HCT116 (cell line): ENCODE measurements around the gene NLRC5. TPM values are rescaled to one million over a fixed set of nuclear protein-coding genes. Genes with fewer than 3 reads are reported as not detected.

Experiments used
- ATAC-seq: fragments of 200-7000 bp; cut with Tn5 transposase; 2 replicates; pipeline ENCODE4 v1.9.1; 2020; ENCODE audit warnings: mild to moderate bottlenecking, moderate library complexity
- BruUV-seq: library from RNA; stranded (reverse); fragments of 400-500 nt; replicated peaks from 2 replicates; lab custom pipeline; 2021; lab: Mats Ljungman, UMichigan
- CTCF ChIA-PET: fragments of 300-600 bp; sonication (Branson Sonifier 250); formaldehyde crosslinking; loops from one replicate; lab custom pipeline; 2021; ENCODE audit warnings: antibody characterized with exemption; lab: Charles Lee
- POLR2A ChIA-PET: fragments of 300-600, 350-600 bp; sonication (Branson Sonifier 250); formaldehyde crosslinking; loops from one replicate; lab custom pipeline; 2021; ENCODE audit warnings: antibody characterized with exemption; lab: Charles Lee
- RAD21 ChIA-PET, 2 experiments: fragments of 300-600 bp; sonication (Branson Sonifier 250); formaldehyde crosslinking; loops; one replicate each; lab custom pipeline; 2023; ENCODE audit warnings: low total read pairs in 2 of 2; ENCODE audit not compliant: uncharacterized antibody in 2 of 2, unreplicated experiment in 2 of 2, low non-redundant PET in 1 of 2; lab: Charles Lee
- DNase-seq: peaks from one replicate; pipeline ENCODE4 v3.0.0-alpha.2; 2010; ENCODE audit warnings: low read depth, low spot score
- H2AFZ ChIP-seq: fragments of 200-600 bp; shearing (Covaris generic), sonication (generic); 2 replicates; pipeline ENCODE4 v1.6.1; 2017; ENCODE audit warnings: low read depth, mixed run types, mixed read lengths, antibody characterized with exemption, low read length; ENCODE audit not compliant: poor library complexity, severe bottlenecking
- H3K27ac ChIP-seq: 2 replicates; pipeline ENCODE4 v1.5.1; 2012; ENCODE audit warnings: low read depth, low read length
- H3K27me3 ChIP-seq: fragments of 200-600 bp; sonication (generic); 2 replicates; pipeline ENCODE4 v1.6.1; 2016; ENCODE audit warnings: mixed run types, low read length, mixed read lengths; ENCODE audit not compliant: insufficient read depth
- H3K36me3 ChIP-seq, 2 experiments: fragments of 200-500 bp in 1 of 2; fragments of 200-600 bp in 1 of 2; sonication (Bioruptor generic) in 1 of 2; sonication (generic) in 1 of 2; 2 replicates each; pipeline versions ENCODE4 v1.5.1 to v1.6.1; 2014 to 2016; ENCODE audit warnings: low read length in 2 of 2, inconsistent platforms in 1 of 2, mixed read lengths in 1 of 2, mixed run types in 1 of 2; ENCODE audit not compliant: insufficient read depth in 2 of 2, control insufficient read depth in 1 of 2
- H3K4me1 ChIP-seq, 2 experiments: fragments of 200-600 bp in 1 of 2; sonication (generic) in 1 of 2; 2 replicates each; pipeline versions ENCODE4 v1.5.1 to v1.6.1; 2012 to 2017; ENCODE audit warnings: low read length in 2 of 2, inconsistent platforms in 1 of 2, mild to moderate bottlenecking in 1 of 2, mixed read lengths in 1 of 2, mixed run types in 1 of 2, moderate library complexity in 1 of 2; ENCODE audit not compliant: insufficient read depth in 2 of 2, control insufficient read depth in 1 of 2
- H3K4me2 ChIP-seq: fragments of 200-600 bp; sonication (generic); 2 replicates; pipeline ENCODE4 v1.6.1; 2017; ENCODE audit warnings: mixed run types, low read length, mixed read lengths
- H3K4me3 ChIP-seq, 2 experiments: fragments of 200-600 bp in 1 of 2; sonication (generic) in 1 of 2; replicated peaks in 1 of 2; 2 replicates each; pipeline ENCODE4 v1.5.1; 2011 to 2016; ENCODE audit warnings: low read length in 2 of 2, control low read depth in 1 of 2, low read depth in 1 of 2, mild to moderate bottlenecking in 1 of 2, mixed read lengths in 1 of 2, mixed run types in 1 of 2
- H3K79me2 ChIP-seq: fragments of 200-600 bp; sonication (generic); 2 replicates; pipeline ENCODE4 v1.6.1; 2017; ENCODE audit warnings: mild to moderate bottlenecking, mixed run types, low read length, moderate library complexity, mixed read lengths; ENCODE audit not compliant: insufficient read depth
- H3K9ac ChIP-seq: fragments of 200-600 bp; sonication (generic); 2 replicates; pipeline ENCODE4 v1.6.1; 2016; ENCODE audit warnings: low read length, mixed read lengths
- H3K9me2 ChIP-seq: fragments of 200-600 bp; sonication (generic), shearing (Covaris generic); 2 replicates; pipeline ENCODE4 v1.6.1; 2017; ENCODE audit warnings: mixed run types, mild to moderate bottlenecking, moderate library complexity; ENCODE audit not compliant: insufficient read depth
- H3K9me3 ChIP-seq, 2 experiments: fragments of 200-500 bp in 1 of 2; fragments of 200-600 bp in 1 of 2; sonication (Bioruptor generic) in 1 of 2; sonication (generic) in 1 of 2; 2 replicates each; pipeline ENCODE4 v1.6.1; 2014 to 2017; ENCODE audit warnings: low read length in 2 of 2, mixed read lengths in 2 of 2, inconsistent platforms in 1 of 2, low read depth in 1 of 2, mild to moderate bottlenecking in 1 of 2, mixed run types in 1 of 2, moderate library complexity in 1 of 2; ENCODE audit not compliant: control insufficient read depth in 1 of 2, insufficient read depth in 1 of 2
- H4K20me1 ChIP-seq: fragments of 200-600 bp; sonication (generic), shearing (Covaris generic); 2 replicates; pipeline ENCODE4 v1.6.1; 2017; ENCODE audit warnings: mixed run types, mild to moderate bottlenecking, moderate library complexity; ENCODE audit not compliant: insufficient read depth
- CBX3 ChIP-seq: IDR thresholded peaks from 2 replicates; pipeline ENCODE4 v1.6.1; 2012; ENCODE audit warnings: low read depth
- EGR1 ChIP-seq: IDR thresholded peaks from 2 replicates; pipeline ENCODE4 v1.6.1; 2012; ENCODE audit warnings: low read depth
- FOSL1 ChIP-seq: IDR thresholded peaks from 2 replicates; pipeline ENCODE4 v1.6.1; 2012; ENCODE audit warnings: low read depth
- JUND ChIP-seq: IDR thresholded peaks from 2 replicates; pipeline ENCODE4 v1.6.1; 2012
- POLR2AphosphoS5 ChIP-seq: IDR thresholded peaks from 2 replicates; pipeline ENCODE4 v1.6.1; 2011; ENCODE audit warnings: mild to moderate bottlenecking, low read depth, low read length, moderate library complexity
- RAD21 ChIP-seq: IDR thresholded peaks from 2 replicates; pipeline ENCODE4 v1.6.1; 2012; ENCODE audit warnings: low read depth, mild to moderate bottlenecking
- SP1 ChIP-seq: IDR thresholded peaks from 2 replicates; pipeline ENCODE4 v1.6.1; 2012; ENCODE audit warnings: low read depth
- SRF ChIP-seq: IDR thresholded peaks from 2 replicates; pipeline ENCODE4 v1.6.1; 2012; ENCODE audit warnings: low read depth
- YY1 ChIP-seq: IDR thresholded peaks from 2 replicates; pipeline ENCODE4 v1.6.1; 2011; ENCODE audit warnings: low read length, low read depth, moderate library complexity, mild to moderate bottlenecking; ENCODE audit not compliant: insufficient replicate concordance; ENCODE audit errors: extremely low read depth
- ZFX ChIP-seq: fragments of 450-650 bp; IDR thresholded peaks from 2 replicates; pipeline ENCODE4 v1.6.1; 2017
- intact Hi-C: fragments of 100-400 bp; cut with micrococcal nuclease; formaldehyde crosslinking; loops from 2 replicates; pipeline ENCODE4 v1.10.0; 2022
- total RNA-seq: library from RNA; stranded (reverse); gene quantifications from one replicate; pipeline ENCODE4 v1.2.1, GENCODE V29; 2021; ENCODE audit not compliant: unreplicated experiment
- TF ChIP-seq, protein P1 (sequence below): IDR thresholded peaks from 2 replicates; pipeline ENCODE4 v1.6.1; 2012
- TF ChIP-seq, protein P2 (sequence below): IDR thresholded peaks from 2 replicates; pipeline ENCODE4 v1.6.1; 2011; ENCODE audit warnings: mild to moderate bottlenecking, low read length, moderate library complexity; ENCODE audit not compliant: insufficient replicate concordance; ENCODE audit errors: extremely low read depth
- TF ChIP-seq, protein P3 (sequence below): IDR thresholded peaks from 2 replicates; pipeline ENCODE4 v1.6.1; 2012

NLRC5 gene
- total RNA-seq, 1 experiment from 2014 or later = 10.4 TPM

DNA sequence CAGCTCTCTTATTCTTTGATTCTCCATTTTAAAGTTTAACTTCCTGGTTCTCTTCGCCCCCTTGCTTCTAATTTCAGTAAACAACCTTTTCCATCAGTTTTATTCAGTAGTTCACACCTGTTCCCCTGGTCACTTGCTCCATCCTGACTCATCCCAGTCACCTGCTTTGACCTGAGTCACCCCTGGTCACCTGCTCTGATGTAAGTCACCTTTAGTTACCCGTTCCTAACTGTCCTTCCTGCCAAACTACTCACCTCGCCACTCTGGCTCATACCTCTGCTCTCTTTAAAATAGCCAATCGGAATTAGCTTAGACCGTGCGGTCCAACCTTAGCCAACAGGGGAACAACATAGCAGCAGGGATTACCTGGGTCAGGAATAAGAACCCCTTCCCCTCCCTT lies 4.7 kb upstream of the NLRC5 start:
- Histone ChIP-seq H3K79me2 (no peaks in the 10 kb centered on the region), H3K9me2 (no peaks in the 10 kb centered on the region), H3K9ac (peak overlapping the region; percentile 50; the same call in 1 of the 2 replicates), H3K4me1 (peaks cover 24 to 40% of the 10 kb centered on the region in 2 experiments), H3K36me3 (no peaks in the 10 kb centered on the region), H3K4me2 (peak overlapping the region; percentile 75), H4K20me1 (no peaks in the 10 kb centered on the region), H2AFZ (no peak overlapping the region), H3K4me3 (no peak overlapping the region), H3K27ac (no peak overlapping the region), H3K9me3 (no peaks in the 10 kb centered on the region), H3K27me3 (no peaks in the 10 kb centered on the region)
- ATAC-seq = no peak
- TF ChIP-seq FOSL1 (peak; percentile 83), SP1 (peak; percentile 48), YY1 (no peak), POLR2AphosphoS5 (peak; percentile 29; the same call in 1 of the 2 replicates), RAD21 (no peak), CBX3 (0 out of 2 replicates have a peak, but pooled peaks have one; percentile 34), JUND (peak; percentile 68; the same call in 1 of the 2 replicates), EGR1 (no peak)
- TF ChIP-seq, protein P1, sequence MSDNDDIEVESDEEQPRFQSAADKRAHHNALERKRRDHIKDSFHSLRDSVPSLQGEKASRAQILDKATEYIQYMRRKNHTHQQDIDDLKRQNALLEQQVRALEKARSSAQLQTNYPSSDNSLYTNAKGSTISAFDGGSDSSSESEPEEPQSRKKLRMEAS = peak; percentile 39; the same call in 1 of the 2 replicates
- ChIA-PET CTCF (interaction anchor here (0.6 to 2.3 kb wide), 2 partner anchors 20 to 398 kb away, joined by 3 to 10 read pairs; no protein-coding TSS in a partner anchor), RAD21 (interaction anchor here in 1 of 2 experiments (0.6 kb wide), 1 partner anchor 26 kb away, joined by 3 read pairs; no protein-coding TSS in a partner anchor), POLR2A (interaction anchor here (1.8 kb wide), 1 partner anchor 54 kb away, joined by 6 read pairs; no protein-coding TSS in a partner anchor)
- peak; percentile 18 for DNase-seq
- no TSS peak for BruUV-seq
- intact Hi-C loops = no loop called here

DNA sequence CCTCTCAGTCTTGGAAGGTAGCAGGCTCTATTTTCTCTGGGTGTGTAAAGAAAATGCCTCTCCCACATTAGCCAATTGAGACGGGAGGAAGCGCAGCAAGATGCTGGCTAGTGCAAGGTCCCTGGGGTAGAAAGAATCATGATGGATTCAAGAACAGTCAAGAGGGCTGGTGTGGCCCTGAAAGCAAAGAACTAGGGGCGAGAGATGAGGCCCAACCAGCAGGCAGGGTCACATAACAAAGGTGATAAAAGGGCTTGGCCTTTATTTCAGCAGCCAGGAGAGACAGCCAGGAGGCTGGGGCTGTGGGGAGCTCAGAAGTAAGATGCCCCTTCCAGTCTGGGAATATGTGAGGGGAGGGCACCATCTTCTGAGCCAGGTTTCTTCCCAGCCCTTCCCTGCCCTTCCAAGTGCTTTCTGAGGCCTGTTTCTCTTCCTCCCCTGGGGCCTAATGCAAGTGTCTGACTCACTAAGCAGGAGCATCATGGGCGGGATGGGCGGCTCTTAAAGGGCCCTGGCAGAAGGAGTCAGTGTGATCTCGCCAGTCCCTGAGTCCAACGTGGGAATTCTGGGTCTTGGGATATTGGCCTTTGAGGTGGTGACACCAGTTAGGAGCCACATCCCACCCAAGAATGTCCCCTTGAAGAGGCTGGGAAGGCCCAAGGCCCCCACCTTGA lies 3.9 kb upstream of the NLRC5 start:
- BruUV-seq = TSS peak; percentile 82
- Histone ChIP-seq H2AFZ (peak overlapping the region; percentile 62), H3K36me3 (no peaks in the 10 kb centered on the region), H3K4me2 (peak overlapping the region; percentile 75), H3K79me2 (no peaks in the 10 kb centered on the region), H3K9me3 (no peaks in the 10 kb centered on the region), H3K9me2 (no peaks in the 10 kb centered on the region), H3K27me3 (no peaks in the 10 kb centered on the region), H3K4me3 (peak overlapping the region in 1 of 2 experiments; percentile 12; a peak in 1 of 4 replicates), H3K9ac (peak overlapping the region; percentile 50), H3K27ac (peak overlapping the region; percentile 49), H3K4me1 (peaks cover 29 to 48% of the 10 kb centered on the region in 2 experiments), H4K20me1 (no peaks in the 10 kb centered on the region)
- POLR2A ChIA-PET = no interaction called here
- CTCF ChIA-PET = interaction anchor here (2.3 kb wide), 1 partner anchor 21 kb away, joined by 10 read pairs; no protein-coding TSS in a partner anchor
- RAD21 ChIA-PET = no interaction called here
- DNase-seq = peak; percentile 62
- intact Hi-C loops = no loop called here
- peak; percentile 77 for ATAC-seq
- TF ChIP-seq SRF (no peak), EGR1 (no peak), SP1 (peak; percentile 55), ZFX (peak; percentile 58)
- TF ChIP-seq, protein P2, sequence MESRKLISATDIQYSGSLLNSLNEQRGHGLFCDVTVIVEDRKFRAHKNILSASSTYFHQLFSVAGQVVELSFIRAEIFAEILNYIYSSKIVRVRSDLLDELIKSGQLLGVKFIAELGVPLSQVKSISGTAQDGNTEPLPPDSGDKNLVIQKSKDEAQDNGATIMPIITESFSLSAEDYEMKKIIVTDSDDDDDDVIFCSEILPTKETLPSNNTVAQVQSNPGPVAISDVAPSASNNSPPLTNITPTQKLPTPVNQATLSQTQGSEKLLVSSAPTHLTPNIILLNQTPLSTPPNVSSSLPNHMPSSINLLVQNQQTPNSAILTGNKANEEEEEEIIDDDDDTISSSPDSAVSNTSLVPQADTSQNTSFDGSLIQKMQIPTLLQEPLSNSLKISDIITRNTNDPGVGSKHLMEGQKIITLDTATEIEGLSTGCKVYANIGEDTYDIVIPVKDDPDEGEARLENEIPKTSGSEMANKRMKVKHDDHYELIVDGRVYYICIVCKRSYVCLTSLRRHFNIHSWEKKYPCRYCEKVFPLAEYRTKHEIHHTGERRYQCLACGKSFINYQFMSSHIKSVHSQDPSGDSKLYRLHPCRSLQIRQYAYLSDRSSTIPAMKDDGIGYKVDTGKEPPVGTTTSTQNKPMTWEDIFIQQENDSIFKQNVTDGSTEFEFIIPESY = peak; percentile 28
- TF ChIP-seq, protein P3, sequence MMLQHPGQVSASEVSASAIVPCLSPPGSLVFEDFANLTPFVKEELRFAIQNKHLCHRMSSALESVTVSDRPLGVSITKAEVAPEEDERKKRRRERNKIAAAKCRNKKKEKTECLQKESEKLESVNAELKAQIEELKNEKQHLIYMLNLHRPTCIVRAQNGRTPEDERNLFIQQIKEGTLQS = no peak
